PFSK-1 (cell line): ENCODE results near the gene TBCD.

Experiments
- TAF1 ChIP-seq: IDR thresholded peaks from 2 replicates; pipeline ENCODE4 v1.6.1; 2012; ENCODE audit warnings: low read length, control low read depth, borderline replicate concordance; ENCODE audit not compliant: insufficient read depth
- TF ChIP-seq, protein P1 (sequence below), 2 experiments: IDR thresholded peaks; 2 replicates each; pipeline versions ENCODE4 v1.6.1 to v1.8.0; 2011 to 2012; ENCODE audit warnings: low read depth in 2 of 2, low read length in 2 of 2, control low read depth in 1 of 2, inconsistent platforms in 1 of 2, mild to moderate bottlenecking in 1 of 2, moderate library complexity in 1 of 2; ENCODE audit not compliant: insufficient read depth in 1 of 2

DNA sequence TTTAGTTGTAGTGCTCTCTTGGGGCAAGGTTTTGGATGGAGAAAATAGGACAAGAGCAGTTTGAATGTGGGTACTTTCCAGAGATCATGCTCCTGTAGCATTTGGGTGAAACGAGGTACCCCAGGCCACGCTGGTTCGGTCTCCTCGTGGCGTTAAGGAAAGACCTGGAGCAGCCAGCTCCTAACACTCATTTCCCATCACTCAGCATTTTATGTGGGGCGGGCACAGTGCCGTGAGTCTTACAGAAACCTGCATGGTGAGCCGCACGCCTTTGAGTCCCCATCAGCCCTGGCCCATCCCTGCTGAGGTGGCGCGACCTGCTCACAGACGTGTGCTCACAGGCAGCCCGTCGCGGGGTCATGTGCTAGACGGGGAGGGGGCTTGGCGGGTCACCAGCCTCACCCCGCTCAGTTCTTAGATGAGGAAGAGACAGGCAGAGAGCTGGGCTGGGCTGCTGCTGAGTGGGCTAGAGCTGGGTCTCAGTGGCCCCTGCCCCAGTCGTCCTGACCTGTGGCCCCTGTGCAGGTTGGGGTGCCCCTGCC is 37.3 kb downstream of the TBCD start:
- no peak for TF ChIP-seq TAF1
- TF ChIP-seq, protein P1, sequence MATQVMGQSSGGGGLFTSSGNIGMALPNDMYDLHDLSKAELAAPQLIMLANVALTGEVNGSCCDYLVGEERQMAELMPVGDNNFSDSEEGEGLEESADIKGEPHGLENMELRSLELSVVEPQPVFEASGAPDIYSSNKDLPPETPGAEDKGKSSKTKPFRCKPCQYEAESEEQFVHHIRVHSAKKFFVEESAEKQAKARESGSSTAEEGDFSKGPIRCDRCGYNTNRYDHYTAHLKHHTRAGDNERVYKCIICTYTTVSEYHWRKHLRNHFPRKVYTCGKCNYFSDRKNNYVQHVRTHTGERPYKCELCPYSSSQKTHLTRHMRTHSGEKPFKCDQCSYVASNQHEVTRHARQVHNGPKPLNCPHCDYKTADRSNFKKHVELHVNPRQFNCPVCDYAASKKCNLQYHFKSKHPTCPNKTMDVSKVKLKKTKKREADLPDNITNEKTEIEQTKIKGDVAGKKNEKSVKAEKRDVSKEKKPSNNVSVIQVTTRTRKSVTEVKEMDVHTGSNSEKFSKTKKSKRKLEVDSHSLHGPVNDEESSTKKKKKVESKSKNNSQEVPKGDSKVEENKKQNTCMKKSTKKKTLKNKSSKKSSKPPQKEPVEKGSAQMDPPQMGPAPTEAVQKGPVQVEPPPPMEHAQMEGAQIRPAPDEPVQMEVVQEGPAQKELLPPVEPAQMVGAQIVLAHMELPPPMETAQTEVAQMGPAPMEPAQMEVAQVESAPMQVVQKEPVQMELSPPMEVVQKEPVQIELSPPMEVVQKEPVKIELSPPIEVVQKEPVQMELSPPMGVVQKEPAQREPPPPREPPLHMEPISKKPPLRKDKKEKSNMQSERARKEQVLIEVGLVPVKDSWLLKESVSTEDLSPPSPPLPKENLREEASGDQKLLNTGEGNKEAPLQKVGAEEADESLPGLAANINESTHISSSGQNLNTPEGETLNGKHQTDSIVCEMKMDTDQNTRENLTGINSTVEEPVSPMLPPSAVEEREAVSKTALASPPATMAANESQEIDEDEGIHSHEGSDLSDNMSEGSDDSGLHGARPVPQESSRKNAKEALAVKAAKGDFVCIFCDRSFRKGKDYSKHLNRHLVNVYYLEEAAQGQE (IDR thresholded peaks at IDR 0.05; ENCODE audit: insufficient read depth in 1 of 2, low read depth in 2 of 2, low read length in 2 of 2): no peak
